IPS DF 4.7 (cell line): ENCODE data around the gene NUDT17.
"Not testable (repeated sequence)": the region's sequence is repeated elsewhere in the genome, so short reads cannot be mapped to it uniquely, and the experiment has no call there.

Experiments used
- DNase-seq: peaks from one replicate; pipeline ENCODE4 v3.0.0-alpha.2; 2013; ENCODE audit warnings: low spot score; ENCODE audit errors: extremely low read depth

The NUDT17 gene, protein sequence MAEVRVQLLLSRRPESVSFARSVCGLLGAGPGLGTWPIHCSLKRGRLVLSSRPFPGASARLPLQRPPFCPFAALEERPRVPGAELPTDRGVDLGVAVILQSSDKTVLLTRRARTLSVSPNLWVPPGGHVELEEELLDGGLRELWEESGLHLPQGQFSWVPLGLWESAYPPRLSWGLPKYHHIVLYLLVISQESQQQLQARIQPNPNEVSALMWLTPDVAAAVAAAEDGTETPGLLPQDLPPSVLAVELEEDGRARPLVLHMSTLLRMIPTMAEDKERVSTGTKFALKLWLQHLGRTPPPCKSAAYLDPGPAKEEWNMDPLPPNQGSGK

DNA sequence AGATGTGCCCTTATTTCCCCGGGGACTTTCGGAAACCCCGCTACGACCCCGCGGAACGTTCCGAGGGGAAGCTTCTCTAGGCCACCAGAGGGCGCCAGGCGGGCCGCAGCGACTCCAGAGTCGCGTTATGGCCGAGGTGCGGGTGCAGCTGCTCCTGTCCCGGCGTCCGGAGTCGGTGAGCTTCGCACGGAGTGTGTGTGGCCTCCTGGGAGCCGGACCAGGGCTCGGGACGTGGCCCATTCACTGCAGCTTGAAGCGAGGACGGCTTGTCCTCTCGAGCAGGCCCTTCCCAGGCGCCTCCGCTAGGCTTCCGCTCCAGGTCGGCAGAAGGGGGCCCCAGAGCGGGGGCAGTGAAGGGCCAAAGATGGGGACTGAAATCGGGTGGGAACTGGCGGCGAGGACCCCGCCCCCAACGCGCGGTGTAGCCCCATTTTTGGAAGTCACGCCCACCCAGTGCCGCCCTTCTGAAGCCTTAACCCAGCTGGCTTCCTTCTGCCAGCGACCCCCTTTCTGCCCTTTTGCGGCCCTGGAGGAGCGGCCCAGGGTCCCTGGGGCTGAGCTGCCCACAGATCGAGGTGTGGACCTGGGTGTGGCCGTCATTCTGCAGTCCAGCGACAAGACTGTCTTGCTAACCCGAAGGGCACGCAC, at the start of gene NUDT17:
Gene NUDT17 (plus strand): TSS at position 117 of the 648 bp plus-strand sequence. CDS start 11 bp downstream, at position 128.
- DNase-seq = peak; percentile 19

DNA sequence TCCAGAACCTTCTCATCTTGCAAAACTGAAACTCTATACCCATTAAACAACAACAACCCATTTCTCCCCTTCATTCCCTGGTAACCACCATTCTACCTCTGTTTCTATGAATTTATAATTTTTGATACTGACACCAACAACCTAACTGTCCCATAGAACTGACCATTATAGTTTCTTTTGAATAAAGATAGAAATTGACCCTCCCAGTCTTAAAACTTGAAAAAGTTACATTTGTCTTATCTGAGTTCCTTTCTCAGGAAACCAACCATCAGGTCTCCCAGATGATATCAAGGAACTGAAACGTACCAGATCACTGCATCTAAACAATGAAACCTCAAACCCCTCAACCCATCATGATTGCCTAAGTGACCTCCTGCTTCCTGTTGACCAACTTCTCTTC, 48.7 kb upstream of the NUDT17 start:
- DNase-seq = no peak

DNA sequence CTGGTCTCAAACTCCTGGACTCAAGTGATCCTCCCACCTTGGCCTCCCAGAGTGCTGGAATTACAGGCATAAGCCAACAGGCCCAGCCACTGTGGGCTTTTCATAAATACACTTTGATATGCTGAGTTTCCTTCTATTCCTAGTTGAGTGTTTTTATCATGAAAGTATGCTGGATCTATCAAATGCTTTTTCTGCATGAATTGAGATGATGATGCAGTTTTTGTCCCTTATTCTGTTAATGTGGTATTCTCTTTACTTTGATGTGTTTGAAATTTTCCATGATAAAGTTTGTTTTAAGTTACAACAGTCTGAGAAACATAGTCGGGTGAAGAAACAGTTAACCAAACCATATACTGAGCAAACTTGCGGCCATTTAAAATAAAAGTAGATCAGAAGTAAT, 45.6 kb upstream of the NUDT17 start:
- no peak for DNase-seq

DNA sequence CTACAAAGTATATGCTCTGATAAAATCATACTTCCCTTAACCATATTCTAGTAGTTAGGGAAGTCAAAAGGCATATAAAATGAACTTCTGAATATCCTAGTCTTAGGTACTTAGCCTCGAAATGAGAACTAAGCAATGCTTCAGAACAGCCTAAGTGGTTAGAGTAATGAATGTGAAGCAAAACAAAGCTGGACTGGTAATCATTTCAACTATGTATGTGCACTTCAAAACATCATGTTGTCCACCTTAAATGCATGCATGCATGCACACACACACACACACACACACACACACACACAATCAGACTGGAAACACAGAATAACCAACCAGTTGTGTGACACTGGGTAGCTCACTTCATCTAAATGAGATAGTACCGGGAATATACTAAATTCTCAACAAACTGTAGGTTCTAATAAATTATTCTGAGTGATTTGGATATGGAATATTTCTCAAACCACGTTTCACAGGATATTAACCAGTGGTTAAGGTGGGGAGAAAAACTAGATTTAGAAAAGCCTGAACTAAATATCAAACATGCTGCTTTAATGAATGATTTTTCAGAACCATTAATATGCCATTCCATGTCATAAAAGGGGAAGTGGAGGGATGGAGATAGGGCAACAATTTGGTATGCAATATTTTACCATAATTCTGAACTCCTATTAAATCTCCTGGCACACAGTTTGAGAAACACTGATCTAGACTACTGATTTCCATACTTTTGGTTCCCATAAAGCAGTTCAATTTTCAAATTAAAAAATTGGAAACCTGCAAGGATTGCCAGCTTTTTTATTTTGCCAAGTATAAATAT, 41.0 kb upstream of the NUDT17 start:
- DNase-seq = no peak

DNA sequence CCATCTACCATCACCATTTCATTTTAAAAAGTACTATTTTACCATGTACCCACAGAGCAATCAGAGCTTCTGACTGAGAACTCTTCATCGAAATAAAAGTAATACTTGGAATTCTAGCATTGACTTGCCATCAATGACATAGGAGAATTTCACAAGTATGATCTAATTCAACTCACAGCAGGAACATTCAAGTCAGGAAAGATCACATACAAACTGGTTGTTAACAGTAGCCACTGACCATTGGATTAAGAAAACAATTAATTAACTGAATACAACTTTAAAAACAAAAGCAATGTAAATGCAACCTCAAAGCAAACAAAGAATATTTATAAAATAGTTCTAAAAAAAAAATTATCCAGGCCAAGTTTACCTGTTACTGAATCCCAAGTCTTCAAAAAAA, 40.4 kb upstream of the NUDT17 start:
- no peak for DNase-seq

DNA sequence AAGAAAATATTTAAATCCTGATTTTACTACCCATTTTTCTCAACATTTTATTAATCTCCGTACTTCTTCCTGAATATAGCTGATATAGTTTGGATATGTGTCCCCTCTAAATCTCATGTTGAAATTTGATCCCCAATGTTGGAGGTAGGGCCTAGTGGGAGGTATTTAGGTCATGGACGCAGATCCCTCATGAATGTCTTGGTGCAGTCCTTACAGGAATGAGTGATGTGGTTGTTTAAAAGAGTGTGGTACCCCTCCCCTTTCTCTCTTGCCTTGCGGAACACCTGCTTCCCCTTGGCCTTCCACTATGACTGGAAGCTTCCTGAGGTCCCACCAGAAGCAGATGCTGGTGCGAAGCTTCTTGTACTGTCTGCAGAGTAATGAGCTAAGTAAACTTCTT, 39.0 kb upstream of the NUDT17 start:
- DNase-seq = no peak

DNA sequence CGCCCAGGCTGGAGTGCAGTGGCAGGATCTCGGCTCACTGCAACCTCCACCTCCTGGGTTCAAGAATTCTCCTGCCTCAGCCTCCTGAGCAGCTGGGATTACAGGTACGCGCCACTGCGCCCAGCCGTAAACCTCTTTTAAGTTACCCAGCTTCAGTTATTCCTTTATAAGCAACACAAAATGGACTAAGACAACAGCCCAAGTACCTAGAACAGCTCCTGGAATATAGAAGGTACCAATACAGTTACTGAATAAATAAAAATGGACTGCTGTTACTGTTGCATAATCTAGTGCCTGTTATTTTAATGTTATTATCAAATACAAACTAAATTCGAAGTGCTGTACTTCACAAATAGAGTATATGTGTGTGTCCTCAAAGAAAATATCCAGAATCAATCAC, 38.6 kb upstream of the NUDT17 start:
- no peak for DNase-seq

DNA sequence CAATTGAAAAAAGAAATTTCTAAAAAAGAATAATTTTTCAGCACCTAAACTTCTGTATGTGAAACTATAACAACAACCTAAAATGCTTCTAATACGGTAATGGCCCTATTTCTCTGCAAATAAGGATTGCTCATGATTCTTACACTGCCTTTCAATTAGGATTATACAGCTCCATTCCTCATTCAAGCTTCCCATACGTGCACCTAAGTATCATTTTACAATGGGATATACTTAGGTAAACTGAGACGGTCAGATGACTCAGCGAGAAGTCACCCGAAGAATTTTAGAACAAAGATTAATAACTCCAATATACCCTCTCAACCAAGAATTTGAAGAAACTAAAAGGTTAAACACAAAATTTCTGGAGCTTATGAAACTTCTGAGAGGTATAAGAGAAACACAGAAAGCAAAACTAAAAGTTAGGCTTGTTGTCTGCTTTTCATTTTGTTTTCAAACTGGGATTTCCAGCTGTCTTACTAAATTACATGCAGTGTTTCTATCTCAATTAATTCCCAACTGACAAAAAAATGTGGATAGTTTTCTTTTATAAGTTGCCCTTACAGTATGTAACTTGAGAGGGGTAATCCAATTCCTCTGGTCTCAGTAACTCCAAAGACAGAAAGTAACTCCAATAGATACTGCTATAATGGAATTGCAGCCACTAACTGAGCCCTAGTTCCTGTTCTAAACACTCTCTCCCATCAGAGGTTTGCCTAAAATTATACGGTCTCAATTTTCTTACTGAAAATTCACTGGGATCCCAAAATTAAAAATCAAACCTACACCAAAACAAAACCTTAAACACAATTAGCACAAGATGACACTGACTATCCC, 32.2 kb upstream of the NUDT17 start:
- not testable (repeated sequence) for DNase-seq

DNA sequence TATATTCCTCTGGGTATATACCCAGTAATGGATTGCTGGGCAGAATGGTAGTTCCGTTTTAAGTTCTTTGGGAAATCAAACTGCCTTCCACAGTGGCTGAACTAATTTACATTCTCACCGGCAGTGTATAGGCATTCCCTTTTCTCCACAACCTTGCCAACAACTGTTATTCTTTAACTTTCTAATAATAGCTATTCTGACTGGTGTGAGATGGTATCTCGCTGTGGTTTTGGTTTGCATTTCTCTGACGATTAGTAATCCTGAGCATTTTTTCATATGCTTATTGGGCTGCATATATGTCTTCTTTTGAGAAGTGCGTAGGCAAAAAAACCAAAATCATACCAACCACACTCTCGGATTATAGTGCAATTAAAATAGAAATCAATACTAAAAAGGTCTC, 27.3 kb upstream of the NUDT17 start:
- not testable (repeated sequence) for DNase-seq

DNA sequence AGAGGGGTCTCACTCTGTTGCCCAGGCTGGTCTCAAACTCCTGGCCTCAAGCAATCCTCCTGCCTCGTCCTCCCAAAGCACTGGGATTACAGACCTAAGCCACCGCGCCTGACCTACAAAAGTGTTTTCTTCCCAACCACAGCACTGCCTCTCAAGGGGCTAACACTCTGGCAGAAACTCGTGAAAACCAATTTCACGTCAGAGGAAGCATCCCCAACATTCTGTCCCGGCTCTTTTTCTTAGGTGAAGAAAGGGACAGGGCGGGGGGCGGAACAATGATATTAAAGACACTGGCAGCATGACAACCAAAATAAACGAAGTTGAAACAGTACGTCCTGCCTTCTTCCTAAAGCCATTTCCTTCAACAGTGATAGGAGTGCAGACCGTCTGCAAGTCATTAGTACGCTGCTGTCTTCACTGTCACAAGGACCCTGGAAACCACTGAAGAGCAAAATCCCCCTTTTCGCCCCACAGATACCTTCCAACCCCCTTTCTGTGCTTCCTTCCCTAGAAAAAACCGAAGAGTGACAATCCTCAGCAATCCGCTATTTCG, 22.6 kb upstream of the NUDT17 start:
- not testable (repeated sequence) for DNase-seq

DNA sequence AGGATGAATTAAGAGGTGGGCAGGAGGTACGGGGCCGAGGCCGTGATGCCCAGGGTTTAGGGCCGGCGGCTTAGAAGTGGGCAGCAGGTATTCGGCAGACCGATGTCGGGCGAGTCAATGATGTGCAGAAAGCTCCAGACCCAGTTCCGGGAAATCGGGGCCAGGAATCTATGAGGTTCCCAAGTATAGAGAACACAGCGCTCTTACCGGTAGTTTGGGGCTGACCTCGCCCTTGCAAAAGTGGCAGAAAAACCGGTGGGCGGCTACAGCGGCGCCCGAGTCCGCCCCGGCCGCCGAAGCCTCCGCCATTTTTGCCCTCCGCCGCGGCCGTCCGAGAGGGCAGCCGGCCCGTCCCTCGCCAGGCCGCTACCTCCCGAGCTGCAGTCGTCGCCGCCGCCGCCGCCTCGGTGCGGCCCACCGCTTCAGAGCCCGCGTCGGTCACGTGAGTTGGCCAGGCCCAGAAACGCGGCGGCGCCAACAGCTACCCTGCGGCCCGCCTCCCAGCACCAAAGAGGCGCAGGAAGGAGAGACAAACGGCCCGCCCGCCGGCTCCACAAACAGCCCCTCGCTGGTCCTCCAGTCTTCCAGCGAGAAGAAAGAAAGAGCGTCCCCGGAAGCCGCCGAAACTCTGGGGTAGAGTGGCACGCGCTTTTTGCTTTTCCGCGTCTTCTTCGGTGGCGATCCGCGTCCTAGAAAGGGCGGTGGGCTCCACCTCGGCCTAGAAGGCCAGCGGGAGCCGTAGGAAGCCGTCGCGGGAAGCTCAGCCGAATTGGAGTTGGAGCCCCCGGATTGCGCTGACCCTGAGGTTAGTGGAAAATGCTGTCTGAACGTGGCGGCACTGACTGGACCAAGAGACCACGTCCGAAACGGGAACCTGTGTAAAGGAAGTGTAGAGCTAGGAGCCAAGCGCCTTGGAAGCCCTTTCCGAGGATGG, 21.6 kb upstream of the NUDT17 start, which contains the start of the genes POLR3C and RNF115:
Gene POLR3C (plus strand): TSS at position 636 of the 934 bp plus-strand sequence. CDS start 1,577 bp downstream, outside the sequence.
Gene RNF115 (minus strand): TSS at position 531 of the 934 bp plus-strand sequence. CDS start 222 bp downstream, at position 309.
- DNase-seq = peak; percentile 28

DNA sequence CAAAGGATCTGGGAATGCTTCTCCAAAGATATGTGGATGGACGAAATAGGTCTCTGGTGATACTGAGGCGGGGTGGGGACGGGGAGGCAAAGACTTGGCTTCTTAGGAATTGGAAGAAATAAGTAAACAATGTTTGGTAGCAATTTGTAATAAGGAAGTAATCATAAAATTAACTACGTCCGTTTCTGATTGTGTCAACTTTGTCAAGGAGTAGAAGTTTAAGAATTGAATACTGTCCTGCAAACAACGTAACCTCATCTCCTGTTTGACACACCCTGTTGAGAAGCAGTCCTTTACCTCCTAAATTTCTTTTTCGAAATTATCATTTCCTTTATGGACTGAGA, 21.0 kb upstream of the NUDT17 start:
- DNase-seq = no peak

DNA sequence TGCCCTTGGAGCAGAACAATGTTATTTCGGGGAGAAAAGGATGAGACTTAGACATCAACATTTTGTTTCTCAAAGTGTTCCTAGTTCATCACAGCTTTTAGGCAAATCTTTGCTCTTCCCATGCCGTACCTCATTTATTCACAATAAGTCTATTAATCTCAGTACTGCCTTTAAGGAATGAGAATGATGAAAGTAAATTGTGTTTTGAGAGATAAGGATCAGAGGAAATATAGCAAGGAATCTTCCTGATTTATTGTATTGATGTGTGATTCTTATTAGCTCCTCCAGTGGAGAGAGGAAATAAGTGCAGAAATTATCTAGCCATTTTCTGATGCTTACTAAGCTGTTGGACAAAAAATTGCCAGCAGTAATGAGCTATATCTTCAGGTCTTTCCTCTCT, 19.4 kb upstream of the NUDT17 start:
- no peak for DNase-seq

DNA sequence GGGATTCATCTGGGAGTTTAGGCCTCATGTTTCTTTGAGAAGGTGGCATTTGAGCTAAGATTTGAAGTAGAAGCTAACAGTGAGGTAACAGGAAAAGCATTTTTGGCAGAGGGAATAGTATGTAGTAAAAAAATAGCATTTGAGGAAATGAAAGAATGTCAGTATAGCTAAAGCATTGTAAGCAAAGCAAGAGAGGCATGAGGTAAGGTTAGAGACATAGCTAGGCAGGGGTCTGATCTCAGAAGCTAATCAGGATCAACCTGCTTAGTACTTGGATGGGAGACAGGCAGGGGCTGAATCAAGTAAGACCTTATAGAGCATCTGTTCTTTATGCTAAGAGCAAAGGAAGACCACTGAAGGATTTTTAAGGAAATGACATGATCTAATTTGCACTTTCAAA, 17.5 kb upstream of the NUDT17 start:
- DNase-seq = no peak

DNA sequence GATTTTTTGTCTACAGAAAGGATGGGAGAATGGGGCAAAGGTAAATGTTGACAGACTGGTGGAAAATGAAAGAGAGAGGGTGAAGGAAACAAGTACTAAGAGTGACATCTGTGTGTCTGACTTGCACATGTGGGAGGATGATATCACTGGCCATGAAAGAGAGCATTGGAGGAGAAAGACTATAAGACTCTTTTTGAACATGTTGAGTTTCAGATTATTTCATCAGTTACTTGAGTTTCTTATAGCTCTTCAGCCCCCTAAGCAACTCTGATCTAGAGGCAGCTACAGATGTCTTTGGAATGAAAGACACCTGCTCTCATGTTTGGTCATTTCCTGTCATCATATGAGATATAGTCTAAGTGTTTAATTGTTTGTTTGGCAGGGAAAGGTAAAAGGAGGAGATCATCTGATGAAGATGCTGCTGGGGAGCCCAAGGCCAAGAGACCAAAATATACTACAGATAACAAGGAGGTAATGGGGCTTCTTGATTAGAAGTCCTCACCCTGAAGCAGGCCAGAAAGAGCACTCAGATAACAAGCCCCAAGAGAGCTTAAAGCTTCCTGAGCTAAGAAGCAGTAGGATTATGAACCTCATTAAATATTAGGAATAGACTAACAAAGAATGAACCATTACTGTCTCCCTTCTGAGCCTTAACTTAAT, 16.9 kb upstream of the NUDT17 start:
- DNase-seq = no peak

DNA sequence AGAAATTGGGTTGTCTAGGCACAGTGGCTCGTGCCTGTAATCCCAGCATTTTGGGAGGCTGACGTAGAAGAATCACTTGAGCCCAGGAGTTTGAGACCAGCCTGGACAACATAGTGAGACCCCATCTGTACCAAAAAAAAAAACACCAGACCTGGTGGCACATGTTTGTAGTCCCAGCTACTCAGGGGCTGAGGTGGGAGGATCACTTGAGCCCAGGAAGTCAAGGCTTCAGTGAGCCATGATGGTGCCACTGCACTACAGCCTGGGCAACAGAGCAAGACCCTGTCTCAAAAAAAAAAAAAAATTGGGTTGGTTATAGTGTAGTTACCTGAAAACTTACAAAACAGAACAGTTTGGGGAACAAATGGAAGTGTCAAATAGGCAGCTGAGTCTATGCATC, 14.6 kb upstream of the NUDT17 start:
- not testable (repeated sequence) for DNase-seq

DNA sequence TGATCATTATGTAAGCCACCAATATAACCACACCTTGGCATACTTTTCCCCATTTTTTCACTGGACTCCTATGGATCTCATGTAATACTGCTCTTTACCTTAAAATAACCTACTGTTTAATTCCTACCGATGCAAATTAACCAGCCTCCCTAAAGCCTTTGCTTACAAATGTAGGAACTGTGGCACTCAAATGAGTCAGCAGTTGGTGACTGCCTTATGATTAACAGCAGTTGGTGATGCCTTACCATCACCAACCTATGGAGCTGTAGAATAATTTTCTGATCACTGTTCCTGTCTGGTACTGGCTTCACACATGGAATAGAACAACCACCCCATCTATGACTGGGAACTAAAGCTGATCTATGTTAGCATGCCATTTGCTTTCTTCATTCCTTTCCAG, 7.8 kb upstream of the NUDT17 start:
- DNase-seq = no peak

DNA sequence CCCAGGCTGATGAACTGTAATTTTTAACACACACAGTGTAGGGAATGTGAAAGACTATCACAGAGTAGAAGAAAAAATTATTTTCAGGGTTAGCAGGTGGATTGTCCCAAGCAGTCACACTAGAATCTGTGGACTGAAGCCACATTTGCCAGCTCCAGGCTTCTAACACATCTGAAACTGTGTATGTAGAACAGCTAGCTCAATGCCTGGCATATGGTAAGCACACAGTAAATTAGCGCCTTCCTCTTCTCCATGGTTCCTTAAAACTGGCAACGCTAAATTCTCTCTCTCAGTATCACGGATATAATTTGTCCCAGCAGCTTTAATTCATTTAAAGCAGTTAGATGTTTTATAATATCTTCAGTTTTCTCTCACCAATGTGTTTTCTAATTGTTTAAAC, 2.4 kb upstream of the NUDT17 start:
- DNase-seq = no peak

DNA sequence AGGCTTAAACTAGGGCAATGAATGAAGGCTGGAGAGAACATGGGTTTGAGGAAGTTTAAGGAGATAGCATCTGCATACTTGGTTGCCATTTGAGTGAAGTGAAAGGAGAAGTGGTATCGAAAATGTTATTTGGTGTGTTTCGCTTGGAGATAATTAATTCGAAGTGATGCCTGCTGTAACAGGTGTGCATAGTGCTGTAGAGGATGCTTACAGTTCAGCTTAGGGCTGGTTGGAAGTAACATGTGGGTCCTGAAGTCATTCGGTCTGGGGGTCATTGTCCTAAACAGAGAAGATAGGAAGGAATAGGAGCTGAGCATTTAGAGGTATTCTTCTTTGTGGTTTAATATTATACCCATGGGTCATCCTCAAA, 301 bp upstream of the NUDT17 start:
- no peak for DNase-seq
